HTERT RPE-1 (cell line): ENCODE measurements around the gene OTC.

Source experiments
- in situ Hi-C: fragments of 300-500 bp; cut with MboI; formaldehyde crosslinking; loops from 4 replicates; pipeline ENCODE4 v1.14.3; 2020; ENCODE audit warnings: low sequenced_read_pairs

Gene OTC

GRCh38 chrX:38357747-38358673 is 5.6 kb downstream of the OTC start:
- in situ Hi-C loops = no loop called here

GRCh38 chrX:38363046-38363445 is 10.6 kb downstream of the OTC start:
- in situ Hi-C loops = no loop called here

GRCh38 chrX:38365954-38366353 is 13.6 kb downstream of the OTC start:
- in situ Hi-C loops = no loop called here

- in situ Hi-C loops = no loop called here
Measured at GRCh38 chrX:38368774-38369173, 16.4 kb downstream of the OTC start.

GRCh38 chrX:38371641-38372040 is 19.2 kb downstream of the OTC start:
- in situ Hi-C loops = no loop called here

GRCh38 chrX:38374431-38374830 is 22.0 kb downstream of the OTC start:
- in situ Hi-C loops = no loop called here

GRCh38 chrX:38375891-38376290 is 23.5 kb downstream of the OTC start:
- in situ Hi-C loops = no loop called here

GRCh38 chrX:38376747-38377146 is 24.3 kb downstream of the OTC start:
- in situ Hi-C loops = no loop called here

GRCh38 chrX:38379088-38379487 is 26.7 kb downstream of the OTC start:
- in situ Hi-C loops = no loop called here

- in situ Hi-C loops = no loop called here
Measured at GRCh38 chrX:38382663-38383062, 30.3 kb downstream of the OTC start.

- in situ Hi-C loops = no loop called here
Measured at GRCh38 chrX:38400389-38400910, 48.0 kb downstream of the OTC start.

- in situ Hi-C loops = no loop called here
Measured at GRCh38 chrX:38402118-38402517, 49.7 kb downstream of the OTC start.

GRCh38 chrX:38403834-38404233 is 51.4 kb downstream of the OTC start:
- in situ Hi-C loops = no loop called here

- in situ Hi-C loops = no loop called here
Measured at GRCh38 chrX:38407126-38407525, 54.7 kb downstream of the OTC start.

GRCh38 chrX:38409289-38409688 is 56.9 kb downstream of the OTC start:
- in situ Hi-C loops = no loop called here

GRCh38 chrX:38426785-38427184 is 74.4 kb downstream of the OTC start:
- in situ Hi-C loops = no loop called here

- in situ Hi-C loops = no loop called here
Measured at GRCh38 chrX:38431525-38431924, 79.1 kb downstream of the OTC start.

GRCh38 chrX:38435130-38435529 is 82.7 kb downstream of the OTC start:
- in situ Hi-C loops = no loop called here

- in situ Hi-C loops = no loop called here
Measured at GRCh38 chrX:38437093-38437492, 84.7 kb downstream of the OTC start.

- in situ Hi-C loops = no loop called here
Measured at GRCh38 chrX:38438321-38438720, 85.9 kb downstream of the OTC start.

- in situ Hi-C loops = no loop called here
Measured at GRCh38 chrX:38452603-38453002, 100.2 kb downstream of the OTC start.

- in situ Hi-C loops = no loop called here
Measured at GRCh38 chrX:38458071-38458470, 105.7 kb downstream of the OTC start.

- in situ Hi-C loops = no loop called here
Measured at GRCh38 chrX:38462257-38462656, 109.9 kb downstream of the OTC start.
